ENCODE measurements around the gene HDAC9. TPM values are rescaled to one million over a fixed set of nuclear protein-coding genes. Genes with fewer than 3 reads are reported as not detected.

The HDAC9 gene
- total RNA-seq, 1 donor from 2014 or later: 13.5 TPM

- DNase-seq (ENCODE audit: low spot score): no peak
Measured at GRCh38 chr7:18786796-18787195, 291.2 kb downstream of the HDAC9 start.

GRCh38 chr7:18788026-18788425 lies 292.5 kb downstream of the HDAC9 start:
- DNase-seq (ENCODE audit: low spot score): no peak

- DNase-seq (ENCODE audit: low spot score): no peak
Measured at GRCh38 chr7:18792871-18793595, 297.5 kb downstream of the HDAC9 start.

- no peak for DNase-seq (ENCODE audit: low spot score)
Measured at GRCh38 chr7:18796216-18796615, 300.7 kb downstream of the HDAC9 start.

- DNase-seq (ENCODE audit: low spot score): no peak
Measured at GRCh38 chr7:18798088-18798906, 302.7 kb downstream of the HDAC9 start.

- DNase-seq (ENCODE audit: low spot score): no peak
Measured at GRCh38 chr7:18799899-18800298, 304.4 kb downstream of the HDAC9 start.

GRCh38 chr7:18803923-18804322 lies 308.4 kb downstream of the HDAC9 start:
- DNase-seq (ENCODE audit: low spot score): no peak

GRCh38 chr7:18806177-18806576 lies 310.6 kb downstream of the HDAC9 start:
- no peak for DNase-seq (ENCODE audit: low spot score)

GRCh38 chr7:18808026-18808425 lies 312.5 kb downstream of the HDAC9 start:
- no peak for DNase-seq (ENCODE audit: low spot score)

- no peak for DNase-seq (ENCODE audit: low spot score)
Measured at GRCh38 chr7:18815261-18815960, 319.9 kb downstream of the HDAC9 start.

- no peak for DNase-seq (ENCODE audit: low spot score)
Measured at GRCh38 chr7:18820981-18821380, 325.4 kb downstream of the HDAC9 start.

GRCh38 chr7:18821554-18821953 lies 326.0 kb downstream of the HDAC9 start:
- DNase-seq (ENCODE audit: low spot score): no peak

- no peak for DNase-seq (ENCODE audit: low spot score)
Measured at GRCh38 chr7:18824157-18824556, 328.6 kb downstream of the HDAC9 start.

GRCh38 chr7:18828260-18828993 lies 332.9 kb downstream of the HDAC9 start:
- no peak for DNase-seq (ENCODE audit: low spot score)

GRCh38 chr7:18828994-18829857 lies 333.7 kb downstream of the HDAC9 start:
- no peak for DNase-seq (ENCODE audit: low spot score)

GRCh38 chr7:18829858-18830285 lies 334.3 kb downstream of the HDAC9 start:
- DNase-seq (ENCODE audit: low spot score): no peak

- DNase-seq (ENCODE audit: low spot score): no peak
Measured at GRCh38 chr7:18831419-18831818, 335.9 kb downstream of the HDAC9 start.

- no peak for DNase-seq (ENCODE audit: low spot score)
Measured at GRCh38 chr7:18831943-18832342, 336.4 kb downstream of the HDAC9 start.

GRCh38 chr7:18834577-18834976 lies 339.0 kb downstream of the HDAC9 start:
- DNase-seq (ENCODE audit: low spot score): no peak

GRCh38 chr7:18835001-18835690 lies 339.6 kb downstream of the HDAC9 start:
- DNase-seq (ENCODE audit: low spot score): no peak

All from mucosa of gallbladder (tissue), 1 donor.